ENCODE data around the gene ADGRG6.

The ADGRG6 gene

GRCh38 chr6:142322504-142323198, 20.8 kb downstream of the ADGRG6 start:
- Histone ChIP-seq H3K9me3 (ENCODE audit: insufficient read depth, low read depth, low read length) (no peaks in the 10 kb centered on the region), H2AFZ (ENCODE audit: low read length) (no peak overlapping the region; the same call in 1 of the 2 replicates), H3K4me2 (ENCODE audit: low read depth, low read length, poor library complexity, severe bottlenecking) (no peak overlapping the region), H4K20me1 (ENCODE audit: insufficient read depth, low read length, poor library complexity, severe bottlenecking) (no peaks in the 10 kb centered on the region), H3F3A (ENCODE audit: low read depth) (no peaks in the 10 kb centered on the region), H3K4me1 (ENCODE audit: insufficient read depth, low read length, poor library complexity, severe bottlenecking) (no peaks in the 10 kb centered on the region), H3K9ac (ENCODE audit: low read depth, low read length, poor library complexity, severe bottlenecking) (no peak overlapping the region), H3K27me3 (ENCODE audit: insufficient read depth, low read length, poor library complexity, severe bottlenecking) (no peaks in the 10 kb centered on the region), H3K36me3 (ENCODE audit: insufficient read depth, low read length) (no peaks in the 10 kb centered on the region), H3K79me2 (ENCODE audit: insufficient read depth, low read length) (no peaks in the 10 kb centered on the region), H3K9me2 (replicated peaks; ENCODE audit: low read depth, low read length) (no peaks in the 10 kb centered on the region), H3K4me3 (ENCODE audit: low read length, poor library complexity, severe bottlenecking) (no peak overlapping the region)
- TF ChIP-seq EZH2phosphoT487 (IDR thresholded peaks at IDR 0.05; ENCODE audit: borderline replicate concordance): no peak
- no peak for TF ChIP-seq CTCF (conservative IDR thresholded peaks at IDR 0.05; ENCODE audit: low read length)

- no peaks in the 10 kb centered on the region for H4K20me1 ChIP-seq (ENCODE audit: insufficient read depth, low read length, poor library complexity, severe bottlenecking)
- TF ChIP-seq CTCF (conservative IDR thresholded peaks at IDR 0.05; ENCODE audit: low read length): no peak
- TF ChIP-seq EZH2phosphoT487 (IDR thresholded peaks at IDR 0.05; ENCODE audit: borderline replicate concordance): no peak
These were observed 21.6 kb downstream of the ADGRG6 start for GRCh38 chr6:142323377-142323776.

GRCh38 chr6:142324111-142324510, 22.3 kb downstream of the ADGRG6 start:
- Histone ChIP-seq H3K79me2 (ENCODE audit: insufficient read depth, low read length) (no peaks in the 10 kb centered on the region), H4K20me1 (ENCODE audit: insufficient read depth, low read length, poor library complexity, severe bottlenecking) (no peaks in the 10 kb centered on the region), H3K9me3 (ENCODE audit: insufficient read depth, low read depth, low read length) (no peaks in the 10 kb centered on the region), H3K27me3 (ENCODE audit: insufficient read depth, low read length, poor library complexity, severe bottlenecking) (no peaks in the 10 kb centered on the region), H3K9ac (ENCODE audit: low read depth, low read length, poor library complexity, severe bottlenecking) (no peak overlapping the region), H3K36me3 (ENCODE audit: insufficient read depth, low read length) (no peaks in the 10 kb centered on the region), H3K4me3 (ENCODE audit: low read length, poor library complexity, severe bottlenecking) (no peak overlapping the region), H3K4me2 (ENCODE audit: low read depth, low read length, poor library complexity, severe bottlenecking) (no peak overlapping the region), H3K9me2 (replicated peaks; ENCODE audit: low read depth, low read length) (no peaks in the 10 kb centered on the region), H3F3A (ENCODE audit: low read depth) (no peaks in the 10 kb centered on the region), H3K4me1 (ENCODE audit: insufficient read depth, low read length, poor library complexity, severe bottlenecking) (no peaks in the 10 kb centered on the region), H2AFZ (ENCODE audit: low read length) (no peak overlapping the region)
- TF ChIP-seq EZH2phosphoT487 (IDR thresholded peaks at IDR 0.05; ENCODE audit: borderline replicate concordance): no peak
- TF ChIP-seq CTCF (conservative IDR thresholded peaks at IDR 0.05; ENCODE audit: low read length): no peak

More at GRCh38 chr6:142323377-142323776, 21.6 kb downstream of the ADGRG6 start:
- Histone ChIP-seq H3K36me3 (ENCODE audit: insufficient read depth, low read length) (no peaks in the 10 kb centered on the region), H3K27me3 (ENCODE audit: insufficient read depth, low read length, poor library complexity, severe bottlenecking) (no peaks in the 10 kb centered on the region), H3K4me2 (ENCODE audit: low read depth, low read length, poor library complexity, severe bottlenecking) (no peak overlapping the region), H3K4me3 (ENCODE audit: low read length, poor library complexity, severe bottlenecking) (no peak overlapping the region), H3K4me1 (ENCODE audit: insufficient read depth, low read length, poor library complexity, severe bottlenecking) (no peaks in the 10 kb centered on the region), H3F3A (ENCODE audit: low read depth) (no peaks in the 10 kb centered on the region), H3K9me3 (ENCODE audit: insufficient read depth, low read depth, low read length) (no peaks in the 10 kb centered on the region), H3K9ac (ENCODE audit: low read depth, low read length, poor library complexity, severe bottlenecking) (no peak overlapping the region), H2AFZ (ENCODE audit: low read length) (no peak overlapping the region), H3K9me2 (replicated peaks; ENCODE audit: low read depth, low read length) (no peaks in the 10 kb centered on the region), H3K79me2 (ENCODE audit: insufficient read depth, low read length) (no peaks in the 10 kb centered on the region)
